ENCODE results near the gene DMTF1. TPM values are rescaled to one million over a fixed set of nuclear protein-coding genes. Genes with fewer than 3 reads are reported as not detected.

The DMTF1 gene
- total and polyA plus RNA-seq, 9 of the 15 experiments (the other 6 are each of a cell fraction or from before 2014, with no cell fraction given), result 25.7 to 208 (median 74.7) TPM

DNA sequence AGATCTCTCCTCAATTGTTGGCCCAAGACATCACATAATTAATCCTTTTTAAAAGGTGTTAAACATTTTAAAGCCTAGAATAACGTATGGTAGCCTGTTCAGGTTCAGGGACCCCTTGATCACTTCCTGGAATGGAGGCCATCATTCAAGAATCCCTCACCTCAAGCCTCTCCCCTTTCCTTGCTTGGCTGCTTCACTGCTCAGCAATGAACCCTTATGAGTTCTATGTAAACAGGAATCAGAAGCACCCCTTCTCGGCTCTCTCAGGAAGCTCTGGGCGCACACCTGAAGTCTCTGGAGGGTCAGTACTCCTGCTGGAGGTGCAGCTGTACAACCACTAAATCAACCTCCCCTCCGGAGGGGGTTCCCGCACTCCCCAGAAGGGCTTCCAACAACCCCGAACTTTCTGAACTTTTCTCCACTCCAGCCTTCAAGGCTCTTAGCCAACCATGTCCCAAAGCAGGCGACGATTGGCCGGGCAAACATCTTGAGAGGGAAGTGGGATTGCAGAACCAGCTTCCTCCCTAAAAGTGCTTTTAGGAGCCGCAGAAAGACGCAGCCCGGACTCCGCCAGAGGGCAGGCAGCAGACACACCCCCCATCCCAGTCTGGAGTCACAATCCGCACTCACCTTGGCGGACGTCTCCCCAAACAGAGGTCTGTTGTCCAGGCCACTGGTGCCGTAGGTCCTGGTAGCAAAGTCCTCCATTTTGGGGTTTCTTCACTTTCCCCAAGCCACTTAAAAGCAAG is 66.7 kb downstream of the DMTF1 start (continued):
- TF ChIP-seq, protein P1, sequence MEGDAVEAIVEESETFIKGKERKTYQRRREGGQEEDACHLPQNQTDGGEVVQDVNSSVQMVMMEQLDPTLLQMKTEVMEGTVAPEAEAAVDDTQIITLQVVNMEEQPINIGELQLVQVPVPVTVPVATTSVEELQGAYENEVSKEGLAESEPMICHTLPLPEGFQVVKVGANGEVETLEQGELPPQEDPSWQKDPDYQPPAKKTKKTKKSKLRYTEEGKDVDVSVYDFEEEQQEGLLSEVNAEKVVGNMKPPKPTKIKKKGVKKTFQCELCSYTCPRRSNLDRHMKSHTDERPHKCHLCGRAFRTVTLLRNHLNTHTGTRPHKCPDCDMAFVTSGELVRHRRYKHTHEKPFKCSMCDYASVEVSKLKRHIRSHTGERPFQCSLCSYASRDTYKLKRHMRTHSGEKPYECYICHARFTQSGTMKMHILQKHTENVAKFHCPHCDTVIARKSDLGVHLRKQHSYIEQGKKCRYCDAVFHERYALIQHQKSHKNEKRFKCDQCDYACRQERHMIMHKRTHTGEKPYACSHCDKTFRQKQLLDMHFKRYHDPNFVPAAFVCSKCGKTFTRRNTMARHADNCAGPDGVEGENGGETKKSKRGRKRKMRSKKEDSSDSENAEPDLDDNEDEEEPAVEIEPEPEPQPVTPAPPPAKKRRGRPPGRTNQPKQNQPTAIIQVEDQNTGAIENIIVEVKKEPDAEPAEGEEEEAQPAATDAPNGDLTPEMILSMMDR (IDR thresholded peaks at IDR 0.05 in 2 of 3, conservative IDR thresholded peaks at IDR 0.05 in 1 of 3; ENCODE audit: insufficient read depth in 2 of 3, low read depth in 1 of 3, low read length in 3 of 3), result 0 out of 6 replicates have a peak, but pooled peaks of 1 of the 3 experiments have one; percentile 20
- TF ChIP-seq ZNF217 (CRISPR knock-in tag; IDR thresholded peaks at IDR 0.05) (no peak), KLF13 (tag; IDR thresholded peaks at IDR 0.05; ENCODE audit: borderline replicate concordance, low read depth) (0 out of 2 replicates have a peak, but pooled peaks have one; percentile 64), SRSF7 (optimal IDR thresholded peaks at IDR 0.05; ENCODE audit: low read depth, low read length) (no peak), MTA3 (IDR thresholded peaks at IDR 0.05; ENCODE audit: borderline replicate concordance) (peak; percentile 46; the same call in 1 of the 2 replicates), PCBP2 (IDR thresholded peaks at IDR 0.05; ENCODE audit: low read depth, low read length, poor library complexity, severe bottlenecking) (no peak)
- TF ChIP-seq, protein P2, sequence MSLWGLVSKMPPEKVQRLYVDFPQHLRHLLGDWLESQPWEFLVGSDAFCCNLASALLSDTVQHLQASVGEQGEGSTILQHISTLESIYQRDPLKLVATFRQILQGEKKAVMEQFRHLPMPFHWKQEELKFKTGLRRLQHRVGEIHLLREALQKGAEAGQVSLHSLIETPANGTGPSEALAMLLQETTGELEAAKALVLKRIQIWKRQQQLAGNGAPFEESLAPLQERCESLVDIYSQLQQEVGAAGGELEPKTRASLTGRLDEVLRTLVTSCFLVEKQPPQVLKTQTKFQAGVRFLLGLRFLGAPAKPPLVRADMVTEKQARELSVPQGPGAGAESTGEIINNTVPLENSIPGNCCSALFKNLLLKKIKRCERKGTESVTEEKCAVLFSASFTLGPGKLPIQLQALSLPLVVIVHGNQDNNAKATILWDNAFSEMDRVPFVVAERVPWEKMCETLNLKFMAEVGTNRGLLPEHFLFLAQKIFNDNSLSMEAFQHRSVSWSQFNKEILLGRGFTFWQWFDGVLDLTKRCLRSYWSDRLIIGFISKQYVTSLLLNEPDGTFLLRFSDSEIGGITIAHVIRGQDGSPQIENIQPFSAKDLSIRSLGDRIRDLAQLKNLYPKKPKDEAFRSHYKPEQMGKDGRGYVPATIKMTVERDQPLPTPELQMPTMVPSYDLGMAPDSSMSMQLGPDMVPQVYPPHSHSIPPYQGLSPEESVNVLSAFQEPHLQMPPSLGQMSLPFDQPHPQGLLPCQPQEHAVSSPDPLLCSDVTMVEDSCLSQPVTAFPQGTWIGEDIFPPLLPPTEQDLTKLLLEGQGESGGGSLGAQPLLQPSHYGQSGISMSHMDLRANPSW (CRISPR knock-in tag; IDR thresholded peaks at IDR 0.05), result 0 out of 2 replicates have a peak, but pooled peaks have one; percentile 30
- TF ChIP-seq, protein P3, sequence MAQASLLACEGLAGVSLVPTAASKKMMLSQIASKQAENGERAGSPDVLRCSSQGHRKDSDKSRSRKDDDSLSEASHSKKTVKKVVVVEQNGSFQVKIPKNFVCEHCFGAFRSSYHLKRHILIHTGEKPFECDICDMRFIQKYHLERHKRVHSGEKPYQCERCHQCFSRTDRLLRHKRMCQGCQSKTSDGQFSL (CRISPR knock-in tag; IDR thresholded peaks at IDR 0.05), result 0 out of 2 replicates have a peak, but pooled peaks have one; percentile 29
- TF ChIP-seq, protein P3 (tag; IDR thresholded peaks at IDR 0.05), result peak in 1 of 2 experiments; percentile 67; a peak in 1 of 4 replicates
- TF ChIP-seq, protein P4, sequence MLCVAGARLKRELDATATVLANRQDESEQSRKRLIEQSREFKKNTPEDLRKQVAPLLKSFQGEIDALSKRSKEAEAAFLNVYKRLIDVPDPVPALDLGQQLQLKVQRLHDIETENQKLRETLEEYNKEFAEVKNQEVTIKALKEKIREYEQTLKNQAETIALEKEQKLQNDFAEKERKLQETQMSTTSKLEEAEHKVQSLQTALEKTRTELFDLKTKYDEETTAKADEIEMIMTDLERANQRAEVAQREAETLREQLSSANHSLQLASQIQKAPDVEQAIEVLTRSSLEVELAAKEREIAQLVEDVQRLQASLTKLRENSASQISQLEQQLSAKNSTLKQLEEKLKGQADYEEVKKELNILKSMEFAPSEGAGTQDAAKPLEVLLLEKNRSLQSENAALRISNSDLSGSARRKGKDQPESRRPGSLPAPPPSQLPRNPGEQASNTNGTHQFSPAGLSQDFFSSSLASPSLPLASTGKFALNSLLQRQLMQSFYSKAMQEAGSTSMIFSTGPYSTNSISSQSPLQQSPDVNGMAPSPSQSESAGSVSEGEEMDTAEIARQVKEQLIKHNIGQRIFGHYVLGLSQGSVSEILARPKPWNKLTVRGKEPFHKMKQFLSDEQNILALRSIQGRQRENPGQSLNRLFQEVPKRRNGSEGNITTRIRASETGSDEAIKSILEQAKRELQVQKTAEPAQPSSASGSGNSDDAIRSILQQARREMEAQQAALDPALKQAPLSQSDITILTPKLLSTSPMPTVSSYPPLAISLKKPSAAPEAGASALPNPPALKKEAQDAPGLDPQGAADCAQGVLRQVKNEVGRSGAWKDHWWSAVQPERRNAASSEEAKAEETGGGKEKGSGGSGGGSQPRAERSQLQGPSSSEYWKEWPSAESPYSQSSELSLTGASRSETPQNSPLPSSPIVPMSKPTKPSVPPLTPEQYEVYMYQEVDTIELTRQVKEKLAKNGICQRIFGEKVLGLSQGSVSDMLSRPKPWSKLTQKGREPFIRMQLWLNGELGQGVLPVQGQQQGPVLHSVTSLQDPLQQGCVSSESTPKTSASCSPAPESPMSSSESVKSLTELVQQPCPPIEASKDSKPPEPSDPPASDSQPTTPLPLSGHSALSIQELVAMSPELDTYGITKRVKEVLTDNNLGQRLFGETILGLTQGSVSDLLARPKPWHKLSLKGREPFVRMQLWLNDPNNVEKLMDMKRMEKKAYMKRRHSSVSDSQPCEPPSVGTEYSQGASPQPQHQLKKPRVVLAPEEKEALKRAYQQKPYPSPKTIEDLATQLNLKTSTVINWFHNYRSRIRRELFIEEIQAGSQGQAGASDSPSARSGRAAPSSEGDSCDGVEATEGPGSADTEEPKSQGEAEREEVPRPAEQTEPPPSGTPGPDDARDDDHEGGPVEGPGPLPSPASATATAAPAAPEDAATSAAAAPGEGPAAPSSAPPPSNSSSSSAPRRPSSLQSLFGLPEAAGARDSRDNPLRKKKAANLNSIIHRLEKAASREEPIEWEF (CRISPR knock-in tag; IDR thresholded peaks at IDR 0.05), result no peak
- TF ChIP-seq, protein P5, sequence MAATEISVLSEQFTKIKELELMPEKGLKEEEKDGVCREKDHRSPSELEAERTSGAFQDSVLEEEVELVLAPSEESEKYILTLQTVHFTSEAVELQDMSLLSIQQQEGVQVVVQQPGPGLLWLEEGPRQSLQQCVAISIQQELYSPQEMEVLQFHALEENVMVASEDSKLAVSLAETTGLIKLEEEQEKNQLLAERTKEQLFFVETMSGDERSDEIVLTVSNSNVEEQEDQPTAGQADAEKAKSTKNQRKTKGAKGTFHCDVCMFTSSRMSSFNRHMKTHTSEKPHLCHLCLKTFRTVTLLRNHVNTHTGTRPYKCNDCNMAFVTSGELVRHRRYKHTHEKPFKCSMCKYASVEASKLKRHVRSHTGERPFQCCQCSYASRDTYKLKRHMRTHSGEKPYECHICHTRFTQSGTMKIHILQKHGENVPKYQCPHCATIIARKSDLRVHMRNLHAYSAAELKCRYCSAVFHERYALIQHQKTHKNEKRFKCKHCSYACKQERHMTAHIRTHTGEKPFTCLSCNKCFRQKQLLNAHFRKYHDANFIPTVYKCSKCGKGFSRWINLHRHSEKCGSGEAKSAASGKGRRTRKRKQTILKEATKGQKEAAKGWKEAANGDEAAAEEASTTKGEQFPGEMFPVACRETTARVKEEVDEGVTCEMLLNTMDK (IDR thresholded peaks at IDR 0.05; ENCODE audit: borderline replicate concordance, insufficient read depth, low read depth, low read length, poor library complexity, severe bottlenecking), result peak; percentile 41

Data from K562 (cell line).